Astrocyte (in vitro differentiated cells and primary cell): ENCODE results near the gene ZFYVE1.

Experiments used
- EZH2 ChIP-seq: IDR thresholded peaks from 2 replicates; pipeline ENCODE4 v1.6.1; 2012; ENCODE audit warnings: mild to moderate bottlenecking, low read length, inconsistent platforms; ENCODE audit not compliant: insufficient read depth
- TF ChIP-seq, protein P1 (sequence below): IDR thresholded peaks from 2 replicates; pipeline ENCODE4 v1.5.1; 2011; ENCODE audit warnings: low read depth, mild to moderate bottlenecking, inconsistent platforms, low read length, moderate library complexity; ENCODE audit not compliant: insufficient read depth

DNA sequence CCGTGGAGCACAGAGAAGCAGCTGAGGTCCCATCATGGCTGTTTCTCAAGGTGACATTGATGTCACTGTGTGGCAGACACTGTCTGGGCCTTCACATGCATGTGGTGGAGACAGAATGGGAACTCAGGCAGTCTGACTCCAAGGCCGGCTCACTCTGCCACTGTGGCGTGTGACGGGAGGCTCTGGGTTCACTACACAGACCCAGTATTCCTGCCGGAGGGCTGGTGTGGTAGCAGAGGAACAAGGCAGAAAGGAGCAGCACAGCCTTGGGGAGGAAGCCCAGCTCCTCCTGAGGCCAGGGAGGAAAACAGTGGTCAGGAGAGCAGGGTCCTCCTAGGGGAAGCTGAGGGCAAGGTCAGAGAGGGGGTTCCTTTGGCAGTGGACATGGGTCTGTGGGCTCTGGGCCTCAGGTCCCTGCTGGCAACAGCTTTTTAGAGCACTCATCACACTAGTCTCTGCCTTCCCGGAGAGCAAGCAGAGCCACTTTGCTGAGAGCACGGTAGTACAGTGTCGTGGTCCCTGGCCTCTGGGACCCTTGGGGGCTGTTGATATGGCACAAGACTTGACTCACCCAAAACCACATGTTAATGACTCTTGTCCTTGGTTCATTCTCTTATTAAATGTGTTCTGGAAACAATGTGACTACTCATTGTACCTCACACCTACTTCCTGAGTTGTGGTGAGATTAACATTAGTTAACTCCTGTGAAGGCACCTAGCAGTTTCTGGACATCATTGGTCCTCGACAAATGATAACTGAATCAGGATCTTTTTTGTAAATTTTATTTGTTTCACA lies 79.3 kb downstream of the ZFYVE1 start:
- TF ChIP-seq, protein P1, sequence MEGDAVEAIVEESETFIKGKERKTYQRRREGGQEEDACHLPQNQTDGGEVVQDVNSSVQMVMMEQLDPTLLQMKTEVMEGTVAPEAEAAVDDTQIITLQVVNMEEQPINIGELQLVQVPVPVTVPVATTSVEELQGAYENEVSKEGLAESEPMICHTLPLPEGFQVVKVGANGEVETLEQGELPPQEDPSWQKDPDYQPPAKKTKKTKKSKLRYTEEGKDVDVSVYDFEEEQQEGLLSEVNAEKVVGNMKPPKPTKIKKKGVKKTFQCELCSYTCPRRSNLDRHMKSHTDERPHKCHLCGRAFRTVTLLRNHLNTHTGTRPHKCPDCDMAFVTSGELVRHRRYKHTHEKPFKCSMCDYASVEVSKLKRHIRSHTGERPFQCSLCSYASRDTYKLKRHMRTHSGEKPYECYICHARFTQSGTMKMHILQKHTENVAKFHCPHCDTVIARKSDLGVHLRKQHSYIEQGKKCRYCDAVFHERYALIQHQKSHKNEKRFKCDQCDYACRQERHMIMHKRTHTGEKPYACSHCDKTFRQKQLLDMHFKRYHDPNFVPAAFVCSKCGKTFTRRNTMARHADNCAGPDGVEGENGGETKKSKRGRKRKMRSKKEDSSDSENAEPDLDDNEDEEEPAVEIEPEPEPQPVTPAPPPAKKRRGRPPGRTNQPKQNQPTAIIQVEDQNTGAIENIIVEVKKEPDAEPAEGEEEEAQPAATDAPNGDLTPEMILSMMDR, result no peak
- no peak for TF ChIP-seq EZH2
